WTC11 (cell line): ENCODE measurements around the gene DAPK1. TPM values are rescaled to one million over a fixed set of nuclear protein-coding genes. Genes with fewer than 3 reads are reported as not detected.

Source experiments
- ATAC-seq: fragments of 200-7000 bp; cut with Tn5 transposase; 2 replicates; pipeline ENCODE4 v1.10.0; 2021; ENCODE audit warnings: mild to moderate bottlenecking, moderate library complexity
- CTCF ChIA-PET: fragments of 300-600 bp; sonication (Branson Sonifier 250); formaldehyde crosslinking; loops from one replicate; lab custom pipeline; 2021; ENCODE audit warnings: antibody characterized with exemption; lab: Charles Lee
- POLR2A ChIA-PET: fragments of 350-600 bp; sonication (Branson Sonifier 250); formaldehyde crosslinking; loops from one replicate; lab custom pipeline; 2021; ENCODE audit warnings: antibody characterized with exemption; lab: Charles Lee
- DNase-seq: peaks from one replicate; pipeline ENCODE4 v3.0.0; 2021; ENCODE audit warnings: low spot score
- H3K27ac Mint-ChIP-seq: 2 replicates; pipeline ENCODE4 v1.8.0; 2021; ENCODE audit warnings: mixed read lengths
- H3K27me3 Mint-ChIP-seq: 2 replicates; pipeline ENCODE4 v1.8.0; 2021; ENCODE audit warnings: low read depth, mild to moderate bottlenecking, moderate library complexity, mixed read lengths
- H3K36me3 Mint-ChIP-seq: 2 replicates; pipeline ENCODE4 v1.8.0; 2021; ENCODE audit warnings: mixed read lengths
- H3K4me1 Mint-ChIP-seq: 2 replicates; pipeline ENCODE4 v1.8.0; 2022; ENCODE audit warnings: mixed read lengths
- H3K4me3 Mint-ChIP-seq: 2 replicates; pipeline ENCODE4 v1.8.0; 2021; ENCODE audit warnings: mild to moderate bottlenecking, moderate library complexity, mixed read lengths
- H3K9me3 Mint-ChIP-seq: 2 replicates; pipeline ENCODE4 v1.8.0; 2021; ENCODE audit warnings: mixed read lengths
- CTCF ChIP-seq: fragments of 200-600 bp; IDR thresholded peaks from 2 replicates; pipeline ENCODE4 v1.8.0; 2022; ENCODE audit warnings: antibody characterized with exemption
- E2F5 ChIP-seq: sonication (generic); formaldehyde crosslinking; IDR thresholded peaks from 2 replicates; pipeline ENCODE4 v1.8.1; 2022; ENCODE audit warnings: mild to moderate bottlenecking, moderate library complexity, missing genetic modification reagents
- ELF4 ChIP-seq: sonication (generic); formaldehyde crosslinking; IDR thresholded peaks from 2 replicates; pipeline ENCODE4 v1.8.1; 2022; ENCODE audit warnings: low read depth, mild to moderate bottlenecking, moderate library complexity, missing genetic modification reagents
- ERG ChIP-seq: fragments of 250-450 bp; sonication (Bioruptor Pico); IDR thresholded peaks from 2 replicates; pipeline ENCODE4 v1.8.0; 2021; ENCODE audit warnings: mild to moderate bottlenecking
- ETV6 ChIP-seq: sonication (generic); formaldehyde crosslinking; IDR thresholded peaks from 2 replicates; pipeline ENCODE4 v1.8.1; 2022; ENCODE audit warnings: mild to moderate bottlenecking, missing genetic modification reagents
- GRHL2 ChIP-seq: fragments of 250-450 bp; sonication (Bioruptor Pico); IDR thresholded peaks from 2 replicates; pipeline ENCODE4 v1.8.0; 2022; ENCODE audit warnings: mild to moderate bottlenecking, moderate library complexity; ENCODE audit not compliant: insufficient replicate concordance, severe bottlenecking
- GTF2I ChIP-seq: fragments of 250-450 bp; sonication (Bioruptor Pico); conservative IDR thresholded peaks from 2 replicates; pipeline ENCODE4 v1.4.0; 2021; ENCODE audit warnings: mild to moderate bottlenecking
- HMGA2 ChIP-seq: fragments of 250-450 bp; sonication (Bioruptor Pico); IDR thresholded peaks from 2 replicates; pipeline ENCODE4 v1.4.0; 2021; ENCODE audit warnings: mild to moderate bottlenecking, moderate library complexity
- IRF1 ChIP-seq: sonication (generic); formaldehyde crosslinking; IDR thresholded peaks from 2 replicates; pipeline ENCODE4 v1.8.0; 2023; ENCODE audit warnings: missing genetic modification reagents
- MXD4 ChIP-seq: fragments of 250-450 bp; sonication (Bioruptor Pico); IDR thresholded peaks from 2 replicates; pipeline ENCODE4 v1.8.0; 2021; ENCODE audit warnings: mild to moderate bottlenecking, moderate library complexity, borderline replicate concordance
- NFE2L1 ChIP-seq: sonication (generic); formaldehyde crosslinking; IDR thresholded peaks from 2 replicates; pipeline ENCODE4 v1.8.1; 2023; ENCODE audit warnings: missing genetic modification reagents
- NR1H2 ChIP-seq: sonication (generic); formaldehyde crosslinking; IDR thresholded peaks from 2 replicates; pipeline ENCODE4 v1.9.0; 2021; ENCODE audit warnings: mild to moderate bottlenecking, moderate library complexity, missing genetic modification reagents
- NR3C1 ChIP-seq: sonication (generic); formaldehyde crosslinking; conservative IDR thresholded peaks from 2 replicates; pipeline ENCODE4 v1.8.1; 2023; ENCODE audit warnings: low read depth, mild to moderate bottlenecking, missing genetic modification reagents
- PRRX2 ChIP-seq: fragments of 250-450 bp; sonication (Bioruptor Pico); IDR thresholded peaks from 2 replicates; pipeline ENCODE4 v1.8.0; 2021; ENCODE audit warnings: mild to moderate bottlenecking
- TEAD1 ChIP-seq: sonication (generic); formaldehyde crosslinking; IDR thresholded peaks from 2 replicates; pipeline ENCODE4 v1.8.0; 2022; ENCODE audit warnings: mild to moderate bottlenecking, missing genetic modification reagents
- TP53 ChIP-seq: sonication (generic); formaldehyde crosslinking; IDR thresholded peaks from 2 replicates; pipeline ENCODE4 v1.8.1; 2023; ENCODE audit warnings: mild to moderate bottlenecking, missing genetic modification reagents
- USF1 ChIP-seq: sonication (generic); formaldehyde crosslinking; IDR thresholded peaks from 2 replicates; pipeline ENCODE4 v1.8.0; 2022; ENCODE audit warnings: mild to moderate bottlenecking, missing genetic modification reagents
- ZNF281 ChIP-seq: sonication (generic); formaldehyde crosslinking; IDR thresholded peaks from 2 replicates; pipeline ENCODE4 v1.8.0; 2023; ENCODE audit warnings: mild to moderate bottlenecking, missing genetic modification reagents
- ZNF423 ChIP-seq: fragments of 250-450 bp; sonication (Bioruptor Pico); IDR thresholded peaks from 2 replicates; pipeline ENCODE4 v2.1.2; 2022; ENCODE audit warnings: mild to moderate bottlenecking, moderate library complexity
- total RNA-seq: library from RNA; stranded (reverse); gene quantifications from 3 replicates; pipeline ENCODE4 v1.2.3, GENCODE V29; 2021

Gene DAPK1
- total RNA-seq, 1 experiment from 2014 or later, result 129 TPM

GRCh38 chr9:87516222-87516925 is 18.7 kb downstream of the DAPK1 start:
- peak overlapping the region; percentile 41 for H3K27ac Mint-ChIP-seq

GRCh38 chr9:87516926-87517290 is 19.2 kb downstream of the DAPK1 start:
- CTCF ChIA-PET, result interaction anchor here (1.4 to 2.4 kb wide), 3 partner anchors 9 to 146 kb away, joined by 3 to 9 read pairs (median 7); partner anchors contain the start of gene DAPK1
- H3K4me3 Mint-ChIP-seq, result no peak overlapping the region
- TF ChIP-seq ZNF423, result peak; percentile 69
- no peak for TF ChIP-seq E2F5 (CRISPR knock-in tag)
- TF ChIP-seq, all 79 proteins: peak for 1
- POLR2A ChIA-PET, result interaction anchor here (1.5 kb wide), 1 partner anchor 19 kb away, joined by 5 read pairs; the partner anchor contains the start of gene DAPK1
- peak; percentile 21 for ATAC-seq
- Mint-ChIP-seq H3K27me3 (no peaks in the 10 kb centered on the region), H3K27ac (peak overlapping the region; percentile 41; the same call in 1 of the 2 replicates), H3K4me1 (peaks cover 70% of the 10 kb centered on the region), H3K36me3 (peaks cover 28% of the 10 kb centered on the region), H3K9me3 (peaks cover 3% of the 10 kb centered on the region; the same call in 1 of the 2 replicates)
- DNase-seq, result no peak

More at GRCh38 chr9:87516222-87516925, 18.7 kb downstream of the DAPK1 start:
- DNase-seq (no peak), ATAC-seq (peak; percentile 18)
- H3K27me3 Mint-ChIP-seq, result no peaks in the 10 kb centered on the region
- no peak overlapping the region for H3K4me3 Mint-ChIP-seq
- no peak for TF ChIP-seq HMGA2 (CRISPR knock-in tag)
- TF ChIP-seq IRF1 (CRISPR knock-in tag), result 0 out of 2 replicates have a peak, but pooled peaks have one; percentile 12
- CTCF ChIA-PET, result interaction anchor here (1.4 to 2.4 kb wide), 3 partner anchors 9 to 146 kb away, joined by 3 to 9 read pairs (median 7); partner anchors contain the start of gene DAPK1
- peaks cover 24% of the 10 kb centered on the region for H3K36me3 Mint-ChIP-seq
- POLR2A ChIA-PET, result interaction anchor here (0.6 to 1.5 kb wide), 2 partner anchors 19 to 61 kb away, joined by 5 to 6 read pairs; partner anchors contain the start of gene DAPK1
- H3K4me1 Mint-ChIP-seq, result peaks cover 71% of the 10 kb centered on the region
- H3K9me3 Mint-ChIP-seq, result no peaks in the 10 kb centered on the region

- Mint-ChIP-seq H3K36me3 (peaks cover 25% of the 10 kb centered on the region), H3K27me3 (no peaks in the 10 kb centered on the region), H3K4me3 (no peak overlapping the region), H3K27ac (no peak overlapping the region), H3K9me3 (peaks cover 3% of the 10 kb centered on the region; the same call in 1 of the 2 replicates), H3K4me1 (peaks cover 70% of the 10 kb centered on the region)
- DNase-seq (no peak), ATAC-seq (no peak)
- CTCF ChIA-PET, result no interaction called here
- no peak for TF ChIP-seq TP53 (CRISPR knock-in tag)
- TF ChIP-seq MXD4 (CRISPR knock-in tag), result no peak
- TF ChIP-seq NR3C1, result no peak
- no peak for TF ChIP-seq CTCF
- POLR2A ChIA-PET, result no interaction called here
Measured at GRCh38 chr9:87517732-87518131, 20.1 kb downstream of the DAPK1 start.

GRCh38 chr9:87518702-87519335 is 21.2 kb downstream of the DAPK1 start:
- DNase-seq, result no peak
- Mint-ChIP-seq H3K9me3 (peaks cover 3% of the 10 kb centered on the region; the same call in 1 of the 2 replicates), H3K27me3 (no peaks in the 10 kb centered on the region), H3K36me3 (peaks cover 17% of the 10 kb centered on the region), H3K27ac (peak overlapping the region; percentile 71), H3K4me3 (no peak overlapping the region), H3K4me1 (peaks cover 71% of the 10 kb centered on the region)
- ChIA-PET POLR2A (interaction anchor here (0.6 kb wide), 1 partner anchor 181 kb away, joined by 3 read pairs; no protein-coding TSS in a partner anchor), CTCF (interaction anchor here (0.6 kb wide), 1 partner anchor 18 kb away, joined by 6 read pairs; no protein-coding TSS in a partner anchor)
- peak; percentile 9; the same call in 1 of the 2 replicates for ATAC-seq
- TF ChIP-seq GRHL2 (CRISPR knock-in tag) (no peak), ZNF281 (CRISPR knock-in tag) (no peak), GTF2I (CRISPR knock-in tag) (no peak), NR1H2 (no peak), NFE2L1 (no peak), TEAD1 (CRISPR knock-in tag) (no peak), ELF4 (CRISPR knock-in tag) (no peak), ERG (no peak), ETV6 (CRISPR knock-in tag) (no peak), USF1 (CRISPR knock-in tag) (no peak), PRRX2 (CRISPR knock-in tag) (no peak)
